GM18873 (cell line): ENCODE results near the gene KIF11.
A peak's percentile ranks its signal among the peaks of the same experiment; 100 is the strongest.
"Not testable (repeated sequence)": the region's sequence is repeated elsewhere in the genome, so short reads cannot be mapped to it uniquely, and the experiment has no call there.

ENCODE experiments used
- ATAC-seq: cut with Tn5 transposase; IDR thresholded peaks from one replicate; pipeline ENCODE4 v1.9.1; 2021; ENCODE audit warnings: mild to moderate bottlenecking, moderate library complexity, moderate number of reproducible peaks; ENCODE audit not compliant: unreplicated experiment, low FRiP score

KIF11 gene

DNA sequence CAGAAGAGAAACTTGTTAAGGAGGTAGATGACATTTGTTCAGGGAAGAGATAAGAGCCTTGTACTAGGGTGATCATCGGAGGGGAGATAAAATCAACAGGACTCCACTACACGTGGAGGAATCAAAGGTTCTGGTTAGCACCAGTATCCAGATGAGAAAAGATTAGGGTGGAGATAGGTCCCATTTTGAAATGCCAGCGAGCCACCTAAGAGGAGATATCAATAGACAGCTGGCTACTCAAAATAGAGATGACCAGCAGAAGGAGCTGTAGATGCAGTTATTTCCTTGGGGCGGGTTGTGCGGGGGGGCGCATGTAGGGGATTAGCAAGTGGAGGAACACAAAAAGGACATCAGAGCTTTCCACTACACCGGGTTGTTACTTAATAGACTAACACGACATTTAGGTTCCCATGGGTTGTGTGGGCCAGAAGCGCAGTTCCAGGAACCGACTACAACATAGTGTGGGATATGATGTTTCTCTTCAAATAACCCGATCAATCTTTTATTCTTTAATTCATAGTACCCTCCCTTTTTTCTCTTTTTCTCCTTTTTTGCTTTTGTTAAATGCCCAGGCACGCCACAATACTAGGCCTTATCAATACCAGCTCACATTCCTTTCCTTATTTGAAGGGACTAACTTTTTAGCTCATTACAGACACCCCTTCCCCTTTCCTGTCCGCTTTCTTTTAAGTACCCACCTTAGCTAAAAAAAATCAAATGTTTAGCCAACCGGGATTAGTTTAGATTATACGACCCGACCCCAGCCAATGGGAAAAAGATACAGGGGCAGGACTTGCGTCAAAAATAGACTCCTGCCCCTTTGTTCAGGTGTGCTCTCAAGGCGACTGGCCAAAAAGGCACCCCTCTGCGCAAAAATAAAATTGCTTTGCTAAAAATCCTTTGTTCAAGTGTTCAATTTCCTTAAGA, 2.0 kb upstream of the KIF11 start:
- ATAC-seq: peak; percentile 6

DNA sequence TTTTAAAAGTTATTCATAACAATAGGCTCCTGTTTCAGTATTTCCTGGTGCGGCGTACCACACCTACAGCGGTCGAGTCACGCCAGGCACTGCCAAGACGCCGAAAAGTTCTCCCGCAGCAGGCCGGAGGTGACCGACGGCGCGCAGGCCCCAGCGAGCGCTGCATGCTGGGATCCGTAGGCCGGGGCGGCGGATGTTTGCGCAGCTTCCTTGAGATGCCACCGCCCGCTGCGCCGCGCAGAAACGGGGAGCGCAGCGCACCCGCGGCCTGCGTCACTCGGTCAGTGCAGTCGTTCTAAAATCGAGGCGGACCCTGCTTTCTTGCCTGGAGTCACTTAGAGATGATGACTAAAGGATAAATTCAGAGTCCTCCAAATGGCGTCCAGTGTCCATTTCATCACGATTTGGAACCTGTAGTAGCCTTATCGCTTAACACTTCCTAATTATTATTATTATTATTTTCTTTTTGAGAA, 1.3 kb upstream of the KIF11 start:
- peak; percentile 61 for ATAC-seq

DNA sequence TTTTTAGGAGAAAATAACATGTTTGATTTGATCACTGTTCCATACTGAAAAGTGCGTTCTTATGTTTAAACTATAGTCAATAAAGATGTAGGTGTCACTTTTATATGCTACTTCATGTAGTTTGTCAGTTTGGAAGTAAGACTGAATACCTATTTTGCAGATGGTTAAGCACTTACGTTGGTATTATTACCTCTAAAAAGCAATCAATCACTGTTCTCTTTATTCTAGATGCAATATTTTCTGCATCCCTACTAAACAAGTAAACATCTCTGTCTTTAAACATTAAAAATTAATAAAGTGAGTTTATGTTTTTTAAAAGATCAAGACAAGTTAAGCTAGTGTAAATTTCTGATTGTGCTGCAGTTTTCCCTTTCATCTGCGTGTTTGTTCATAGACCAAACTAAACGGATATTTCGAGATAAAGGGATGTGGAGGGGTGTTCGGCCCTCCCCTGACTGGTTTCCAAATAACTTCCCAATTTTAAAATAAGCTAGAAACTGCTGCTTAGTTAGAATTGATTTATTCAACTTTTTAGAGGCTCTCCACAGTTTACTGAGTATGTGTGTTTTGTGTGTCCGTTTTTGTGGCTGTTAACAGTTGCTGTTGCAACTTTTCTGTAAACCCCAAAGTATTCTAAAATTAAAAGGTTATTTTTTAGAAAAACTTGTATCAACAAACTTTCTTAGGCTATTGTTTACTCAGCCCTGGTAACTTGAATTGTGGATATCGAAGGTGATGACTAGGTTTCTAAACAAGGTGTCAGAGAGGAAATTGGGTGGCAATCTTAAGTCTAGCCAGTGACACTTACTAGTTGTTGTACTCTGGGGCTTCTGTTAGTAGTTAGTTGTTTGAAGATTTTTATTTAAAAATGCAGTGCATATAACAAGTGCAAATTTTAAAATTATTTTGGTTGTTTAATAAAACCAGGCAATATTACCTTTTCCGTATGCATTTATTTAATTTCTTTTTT, 974 bp downstream of the KIF11 start:
- ATAC-seq: no peak

DNA sequence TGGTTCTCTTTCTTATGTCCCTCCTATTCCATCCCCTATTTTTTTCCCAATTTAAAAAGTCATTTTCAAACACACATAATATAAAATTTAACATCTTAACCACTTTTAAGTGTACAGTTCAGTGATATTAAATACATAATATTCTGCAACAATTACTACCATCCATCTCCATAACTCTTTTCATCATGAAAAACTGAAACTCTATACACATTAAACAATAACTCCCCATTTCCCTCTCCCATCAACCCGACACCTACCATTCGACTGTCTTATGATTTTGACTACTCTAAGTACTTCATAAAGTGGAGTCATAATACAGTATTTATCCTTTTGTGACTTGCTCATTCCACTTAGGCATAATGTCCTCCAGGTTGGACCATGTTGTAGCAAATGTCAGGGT, 2.6 kb downstream of the KIF11 start:
- no peak for ATAC-seq

DNA sequence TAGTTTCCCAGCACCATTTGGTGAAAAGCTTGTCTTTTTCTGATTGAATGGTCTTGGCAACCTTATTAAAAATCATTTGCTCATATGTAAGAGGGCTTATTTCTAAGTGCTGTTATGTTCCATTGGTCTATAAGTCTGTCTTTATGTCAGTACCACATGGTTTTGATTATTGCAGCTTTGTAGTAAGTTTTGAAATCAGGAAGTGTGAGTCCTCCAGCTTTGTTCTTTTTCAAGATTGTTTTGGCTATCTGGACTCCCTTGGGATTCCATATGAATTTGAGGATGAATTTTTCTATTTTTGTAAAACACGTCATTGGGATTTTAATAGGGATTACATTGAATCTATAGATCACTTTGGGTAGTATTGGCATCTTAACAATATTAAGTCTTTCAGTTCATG, 5.4 kb downstream of the KIF11 start:
- no peak for ATAC-seq

DNA sequence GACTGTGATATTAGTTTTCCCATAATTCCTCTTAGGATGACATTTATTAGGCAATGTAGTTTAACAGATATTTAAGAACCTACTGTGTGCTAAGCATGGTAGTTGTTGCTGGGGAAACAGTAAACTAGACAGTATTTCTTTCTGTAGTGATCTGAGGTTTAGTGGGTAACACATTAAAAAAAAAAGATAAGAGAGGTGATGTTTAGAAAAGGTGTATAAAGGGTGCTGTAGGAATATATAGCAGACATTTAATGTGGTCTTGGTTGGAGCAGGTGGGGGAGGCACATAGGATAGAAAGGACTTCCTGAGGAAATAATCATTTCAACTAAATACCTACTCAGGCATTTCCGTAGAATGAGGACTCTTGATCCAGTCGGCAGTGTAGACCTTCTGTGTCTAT, 11.9 kb downstream of the KIF11 start:
- ATAC-seq: no peak

DNA sequence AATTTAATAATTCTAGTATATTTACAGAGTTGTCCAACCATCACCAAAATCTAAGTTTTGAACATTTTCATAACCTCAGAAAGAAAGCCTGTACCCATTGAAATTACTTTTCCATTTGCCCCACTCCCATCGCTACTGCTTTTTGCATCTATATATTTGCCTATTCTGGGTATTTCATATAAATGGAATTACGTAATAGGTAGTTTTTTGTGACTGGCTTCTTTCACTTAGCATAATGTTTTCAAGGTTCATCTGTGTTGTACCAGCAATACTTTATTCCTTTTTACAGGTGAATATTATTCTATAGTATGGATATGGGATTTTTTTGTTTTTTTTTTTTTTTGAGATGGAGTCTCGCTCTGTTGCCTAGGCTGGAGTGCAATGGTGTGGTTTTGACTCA, 22.6 kb downstream of the KIF11 start:
- ATAC-seq: no peak

DNA sequence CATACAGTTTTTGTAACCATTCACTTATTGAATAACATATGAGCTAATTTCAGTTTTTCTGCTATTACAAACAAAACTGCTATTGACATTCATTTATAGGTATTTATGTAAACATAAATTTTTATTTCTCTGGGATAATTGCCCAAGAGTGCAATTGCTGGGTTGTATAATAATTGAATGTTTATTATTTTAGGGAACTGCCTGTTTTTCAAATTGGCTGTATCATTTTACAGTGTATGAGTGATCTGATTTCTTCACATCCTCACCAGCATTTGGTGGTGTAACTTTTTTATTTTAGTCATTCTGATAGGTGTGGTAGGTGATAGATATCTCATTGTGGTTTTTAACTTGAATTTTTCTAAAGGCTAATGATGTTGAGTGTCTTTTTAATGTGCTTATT, 26.4 kb downstream of the KIF11 start:
- no peak for ATAC-seq

DNA sequence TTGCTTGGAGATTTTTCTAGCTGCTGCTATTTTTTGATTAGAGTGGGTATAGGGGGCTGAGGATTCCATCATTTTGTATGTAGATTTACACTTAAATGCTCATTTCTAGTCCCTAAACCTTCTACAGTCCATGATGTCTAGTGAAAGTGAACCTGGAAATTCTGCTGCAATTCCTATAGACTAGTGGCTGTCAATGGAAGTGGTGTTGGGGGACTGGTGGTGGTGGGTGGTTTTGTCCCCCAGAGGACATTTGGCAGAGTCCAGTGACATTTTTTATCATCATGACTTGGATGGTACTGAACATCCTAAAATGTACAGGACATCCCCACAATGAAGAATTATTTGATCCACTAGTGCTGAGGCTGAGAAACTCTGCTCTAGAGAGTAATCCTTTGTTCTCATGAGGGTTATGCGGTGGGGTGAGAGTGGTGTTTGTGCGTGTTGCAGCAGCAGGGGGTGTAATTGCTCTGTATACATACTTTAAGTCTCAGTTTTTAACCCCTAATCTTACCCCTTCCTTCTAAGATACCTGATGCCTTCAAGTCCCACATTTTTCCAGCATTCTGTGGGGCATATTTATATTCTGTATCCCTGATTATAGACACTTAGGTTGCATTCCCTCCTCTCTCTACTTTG, 35.0 kb downstream of the KIF11 start:
- ATAC-seq: no peak

DNA sequence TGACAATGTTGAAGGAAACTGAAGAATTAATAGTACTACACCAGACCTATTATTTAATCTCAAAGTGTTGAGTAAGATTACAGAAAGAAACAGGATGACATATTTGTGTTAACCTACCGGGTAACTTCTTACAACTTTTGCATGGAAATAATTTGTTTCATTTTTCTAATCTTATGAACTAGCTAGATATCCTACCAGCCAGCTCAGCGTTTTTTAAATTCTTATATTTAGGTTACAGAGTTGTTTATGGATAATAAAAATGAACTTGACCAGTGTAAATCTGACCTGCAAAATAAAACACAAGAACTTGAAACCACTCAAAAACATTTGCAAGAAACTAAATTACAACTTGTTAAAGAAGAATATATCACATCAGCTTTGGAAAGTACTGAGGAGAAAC, 37.0 kb downstream of the KIF11 start:
- no peak for ATAC-seq

DNA sequence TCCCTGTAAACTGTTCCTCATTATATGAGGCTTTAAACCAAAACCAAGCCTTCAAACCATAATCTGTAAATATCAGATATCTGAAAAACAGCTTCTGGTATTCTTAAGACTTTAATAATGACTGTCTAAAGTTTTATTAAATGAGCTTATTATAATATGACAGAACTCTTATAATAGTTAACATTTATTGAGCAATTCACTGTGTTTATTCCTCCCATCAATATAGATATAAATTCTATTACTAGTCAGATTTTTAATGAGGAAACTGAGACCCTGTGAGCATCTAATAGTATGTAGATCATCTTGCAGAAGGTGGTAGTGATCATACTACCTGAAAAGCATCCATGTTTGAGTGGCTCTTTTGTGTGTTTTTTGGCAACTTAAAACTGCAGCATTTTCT, 45.1 kb downstream of the KIF11 start:
- no peak for ATAC-seq

DNA sequence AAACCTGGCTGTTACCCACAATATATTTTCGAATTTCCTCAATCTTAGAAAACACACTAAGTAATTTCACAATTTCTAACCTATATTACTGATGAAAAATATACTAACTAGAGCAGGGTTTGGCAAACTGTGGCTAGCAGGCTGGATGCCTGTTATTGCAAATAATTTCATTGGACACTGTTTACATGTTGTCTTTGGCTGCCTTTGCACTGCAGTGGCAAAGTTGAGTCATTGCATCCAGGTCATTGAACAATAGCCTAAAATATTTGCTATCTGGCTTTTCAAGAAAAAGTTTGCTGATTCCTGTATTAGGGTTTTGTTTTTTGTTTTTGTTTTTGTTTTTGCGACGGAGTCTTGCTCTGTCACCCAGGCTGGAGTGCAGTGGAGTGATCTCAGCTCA, 47.2 kb downstream of the KIF11 start:
- no peak for ATAC-seq

DNA sequence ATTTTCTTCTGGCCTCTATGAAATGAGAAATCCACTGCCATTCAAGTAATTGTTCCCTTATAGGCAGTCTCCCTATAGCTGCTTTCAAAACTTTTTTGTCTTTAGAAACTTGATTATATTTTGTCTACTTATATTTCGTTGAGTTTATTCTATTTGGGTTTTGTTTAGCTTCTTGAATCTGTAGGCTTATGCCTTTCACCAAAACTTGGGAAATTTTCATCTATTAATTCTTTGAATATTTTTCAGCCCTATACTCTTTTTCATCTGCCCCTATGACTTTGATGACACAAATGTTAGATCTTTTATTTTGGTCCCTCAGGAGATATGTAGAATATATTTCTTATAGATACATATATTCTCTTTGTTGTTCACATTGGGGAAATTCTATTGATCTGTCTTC, 48.6 kb downstream of the KIF11 start:
- no peak for ATAC-seq

DNA sequence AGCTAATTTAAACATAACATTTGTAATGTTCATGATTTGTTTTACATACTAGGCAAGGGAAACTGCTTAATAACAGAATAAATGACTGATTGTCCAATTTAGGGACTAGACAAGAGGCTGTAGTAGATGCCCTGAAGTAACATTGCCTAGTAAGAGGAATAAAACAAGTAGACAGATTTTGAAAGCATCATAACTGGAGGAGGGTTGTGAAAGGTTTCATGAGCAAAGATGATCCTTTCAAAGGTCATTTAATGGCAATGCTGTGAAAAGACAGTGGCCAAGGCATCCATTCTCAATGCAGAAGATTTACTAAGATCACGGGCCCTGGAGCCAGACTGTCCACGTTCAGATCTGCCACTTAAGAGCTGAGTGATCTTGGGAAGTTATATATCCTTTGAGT, 52.0 kb downstream of the KIF11 start:
- no peak for ATAC-seq

DNA sequence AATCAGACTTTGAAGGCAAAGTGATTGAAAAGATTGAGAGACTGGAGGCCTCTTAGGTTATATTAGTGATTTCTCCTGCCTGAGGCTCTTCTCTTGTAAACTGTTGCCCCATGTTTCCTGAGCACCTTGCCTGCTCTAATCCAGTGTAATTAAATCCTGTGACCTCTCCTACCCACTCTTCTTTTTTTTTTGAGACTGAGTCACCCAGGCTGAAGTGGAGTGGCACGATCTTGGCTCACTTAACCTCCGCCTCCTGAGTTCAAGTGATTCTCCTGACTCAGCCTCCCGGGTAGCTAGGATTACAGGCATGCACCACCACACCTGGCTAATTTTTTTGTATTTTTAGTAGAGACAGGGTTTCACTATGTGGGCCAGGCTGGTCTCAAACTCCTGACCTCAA, 57.9 kb downstream of the KIF11 start:
- ATAC-seq: not testable (repeated sequence)

DNA sequence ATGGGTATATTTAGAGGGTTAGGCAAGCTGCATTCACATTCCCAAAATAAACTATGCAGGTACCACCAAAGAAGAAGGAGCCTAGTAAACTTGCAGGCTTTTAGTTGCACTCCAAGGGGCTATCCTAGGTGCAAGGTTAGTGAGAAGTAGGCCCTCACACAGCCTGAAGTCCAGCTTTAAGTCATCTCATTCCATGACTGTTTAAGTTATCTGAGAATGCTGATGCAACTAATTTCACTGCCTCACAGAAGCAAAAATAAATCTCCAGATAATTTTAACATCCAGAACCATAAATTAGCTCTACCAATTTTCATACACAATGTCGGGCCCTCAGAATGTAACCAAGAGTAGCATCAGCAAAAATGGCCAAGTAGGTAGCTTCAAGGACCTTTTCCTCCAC, 62.5 kb downstream of the KIF11 start:
- no peak for ATAC-seq

DNA sequence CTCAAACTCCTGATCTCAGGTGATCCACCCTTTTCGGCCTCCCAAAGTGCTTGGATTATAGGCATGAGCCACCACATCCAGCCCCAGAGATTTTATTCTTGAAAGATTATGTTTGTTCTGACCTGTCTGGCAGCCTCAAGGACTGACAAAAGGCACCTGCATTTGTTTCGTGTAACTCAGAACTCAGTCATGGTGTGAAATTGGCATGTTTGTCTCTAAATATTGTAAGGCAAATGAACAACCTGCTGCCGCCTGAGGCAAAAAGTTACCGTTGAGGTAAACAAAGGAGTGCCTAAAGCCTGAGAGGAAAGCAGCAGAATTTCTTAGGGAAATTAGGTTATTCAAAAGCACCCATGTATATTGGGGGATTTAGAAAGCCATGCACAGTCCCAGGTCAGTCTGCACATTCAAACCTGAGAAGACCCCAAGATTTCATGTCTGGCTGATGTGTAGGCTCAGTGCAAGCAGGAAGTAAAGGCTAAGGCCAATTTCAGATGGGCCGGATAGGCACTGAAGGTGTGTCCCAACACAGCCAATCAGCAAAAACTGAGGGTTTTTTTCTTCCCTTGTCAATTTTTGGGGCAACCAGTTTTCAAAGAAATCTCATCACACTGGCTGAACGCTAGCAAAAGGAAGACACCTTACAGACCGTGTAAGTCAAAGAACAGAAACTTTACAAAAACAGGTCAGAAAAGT, 63.5 kb downstream of the KIF11 start:
- no peak for ATAC-seq

DNA sequence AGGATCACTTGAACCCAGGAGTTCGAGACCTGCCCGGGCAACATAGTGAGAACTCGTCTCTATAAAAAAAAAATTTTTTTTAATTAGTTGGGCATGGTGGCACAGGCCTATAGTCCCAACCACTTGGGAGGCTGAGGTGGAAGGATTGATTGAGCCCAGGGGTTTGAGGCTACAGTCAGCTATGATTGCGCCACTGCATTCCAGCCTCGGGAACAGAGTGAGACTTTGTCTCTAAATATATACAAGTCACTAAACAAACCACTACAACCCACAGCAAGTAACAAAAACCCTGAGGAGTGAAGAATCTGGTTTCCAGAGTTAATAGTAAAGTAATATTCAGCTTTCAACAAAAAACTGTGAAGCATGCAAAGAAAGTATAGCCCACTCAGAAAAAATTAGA, 64.1 kb downstream of the KIF11 start:
- ATAC-seq: no peak

DNA sequence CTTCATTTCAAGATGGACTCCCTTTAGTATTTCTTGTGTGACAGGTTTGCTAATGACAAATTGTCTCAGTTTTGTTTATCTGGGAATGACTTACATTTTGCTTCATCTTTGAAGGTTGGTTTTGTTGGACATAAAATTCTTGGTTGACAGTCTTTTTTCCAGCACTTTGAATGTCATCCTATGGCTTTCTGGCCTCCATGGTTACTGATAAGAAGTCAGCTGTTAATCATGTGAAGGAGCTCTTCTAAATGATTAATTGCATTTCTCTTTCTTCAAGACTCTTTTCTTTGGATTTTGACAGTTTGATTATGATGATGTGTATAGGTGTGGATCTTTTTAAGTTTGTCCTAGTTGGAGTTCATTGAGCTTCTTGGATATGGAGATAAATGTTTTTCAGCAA, 69.9 kb downstream of the KIF11 start:
- no peak for ATAC-seq

DNA sequence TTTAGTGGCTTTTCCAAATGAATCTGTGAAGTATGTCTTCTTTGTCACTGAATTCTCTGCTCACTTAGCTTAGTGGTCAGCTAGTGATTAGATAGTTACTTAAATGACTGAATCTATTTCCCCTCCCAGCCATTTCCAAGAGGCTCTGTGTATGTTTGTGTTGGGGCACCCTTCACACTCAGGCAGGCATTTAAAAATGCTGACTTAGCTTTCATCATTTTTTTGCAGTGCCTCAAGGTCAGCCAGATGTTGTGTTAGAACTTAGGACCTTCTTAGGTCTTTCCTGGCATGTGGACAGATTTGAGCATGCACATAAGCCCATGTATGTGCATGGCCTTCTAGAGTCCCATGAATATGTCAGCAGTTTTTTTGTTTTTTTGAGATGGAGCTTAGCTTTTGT, 71.4 kb downstream of the KIF11 start:
- ATAC-seq: no peak
